ENCODE data around the gene EGFR.

Gene EGFR

GRCh38 chr7:54988516-54988915 lies 30.3 kb upstream of the EGFR start:
- Histone ChIP-seq H3K27ac (ENCODE audit: low read depth, low read length) (no peak overlapping the region), H3K4me1 (ENCODE audit: control insufficient read depth in 1 of 2, insufficient read depth in 2 of 2, low read length in 2 of 2) (peaks cover 0 to 4% of the 10 kb centered on the region in 2 donors), H3K9ac (ENCODE audit: low read depth in 1 of 2, low read length in 2 of 2) (no peak overlapping the region), H3K36me3 (ENCODE audit: control insufficient read depth in 1 of 2, insufficient read depth in 2 of 2, low read length in 2 of 2) (no peaks in the 10 kb centered on the region), H3K9me3 (ENCODE audit: control insufficient read depth in 1 of 2, low read length in 2 of 2) (no peaks in the 10 kb centered on the region), H3K4me3 (ENCODE audit: low read depth in 1 of 2, low read length in 2 of 2) (no peak overlapping the region), H3K27me3 (ENCODE audit: control insufficient read depth in 1 of 2, insufficient read depth in 2 of 2, low read length in 2 of 2) (no peaks in the 10 kb centered on the region)

- Histone ChIP-seq H3K9ac (ENCODE audit: low read depth in 1 of 2, low read length in 2 of 2) (no peak overlapping the region), H3K4me3 (ENCODE audit: low read depth in 1 of 2, low read length in 2 of 2) (no peak overlapping the region), H3K27ac (ENCODE audit: low read depth, low read length) (no peak overlapping the region), H3K4me1 (ENCODE audit: control insufficient read depth in 1 of 2, insufficient read depth in 2 of 2, low read length in 2 of 2) (peaks cover 0 to 4% of the 10 kb centered on the region in 2 donors), H3K36me3 (ENCODE audit: control insufficient read depth in 1 of 2, insufficient read depth in 2 of 2, low read length in 2 of 2) (no peaks in the 10 kb centered on the region), H3K27me3 (ENCODE audit: control insufficient read depth in 1 of 2, insufficient read depth in 2 of 2, low read length in 2 of 2) (no peaks in the 10 kb centered on the region), H3K9me3 (ENCODE audit: control insufficient read depth in 1 of 2, low read length in 2 of 2) (no peaks in the 10 kb centered on the region)
Observed at GRCh38 chr7:54989453-54990225, 29.2 kb upstream of the EGFR start.

- no peak overlapping the region for H3K4me3 ChIP-seq (ENCODE audit: low read depth in 1 of 2, low read length in 2 of 2)
- H3K4me1 ChIP-seq (ENCODE audit: control insufficient read depth in 1 of 2, insufficient read depth in 2 of 2, low read length in 2 of 2) = peaks cover 0 to 9% of the 10 kb centered on the region in 2 donors
- H3K9me3 ChIP-seq (ENCODE audit: control insufficient read depth in 1 of 2, low read length in 2 of 2) = no peaks in the 10 kb centered on the region
- H3K27me3 ChIP-seq (ENCODE audit: control insufficient read depth in 1 of 2, insufficient read depth in 2 of 2, low read length in 2 of 2) = no peaks in the 10 kb centered on the region
- H3K9ac ChIP-seq (ENCODE audit: low read depth in 1 of 2, low read length in 2 of 2) = no peak overlapping the region
- no peak overlapping the region for H3K27ac ChIP-seq (ENCODE audit: low read depth, low read length)
- H3K36me3 ChIP-seq (ENCODE audit: control insufficient read depth in 1 of 2, insufficient read depth in 2 of 2, low read length in 2 of 2) = no peaks in the 10 kb centered on the region
Observed at GRCh38 chr7:54991341-54991740, 27.5 kb upstream of the EGFR start.

DNA sequence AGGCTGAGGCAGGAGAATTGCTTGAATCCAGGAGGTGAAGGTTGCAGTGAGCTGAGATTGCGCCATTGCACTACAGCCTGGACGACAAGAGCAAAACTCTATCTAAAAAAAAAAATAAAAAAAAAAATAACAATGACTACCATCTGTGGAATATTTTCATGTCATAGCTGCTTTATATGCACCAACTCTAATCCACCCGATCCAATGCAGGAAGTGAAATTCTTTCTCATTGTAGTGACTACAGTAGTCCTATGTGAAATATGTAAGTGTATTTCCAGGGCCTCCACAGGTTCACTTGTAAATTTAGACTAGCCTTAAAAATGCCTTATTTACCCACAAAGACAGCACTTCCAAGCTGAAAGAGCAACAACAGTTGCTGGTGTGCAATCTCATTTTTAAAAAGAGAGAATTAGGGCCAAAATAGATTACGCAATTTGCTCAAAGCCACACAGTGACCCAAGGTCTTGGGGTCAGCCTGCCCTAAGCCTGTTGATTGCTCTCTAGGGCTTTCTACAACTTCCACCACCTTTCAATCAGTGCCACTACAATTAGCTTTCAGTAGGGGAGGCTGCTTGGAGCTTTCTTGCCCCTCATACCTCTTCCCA lies 25.8 kb upstream of the EGFR start:
- Histone ChIP-seq H3K9ac (ENCODE audit: low read depth in 1 of 2, low read length in 2 of 2) (no peak overlapping the region), H3K36me3 (ENCODE audit: control insufficient read depth in 1 of 2, insufficient read depth in 2 of 2, low read length in 2 of 2) (no peaks in the 10 kb centered on the region), H3K9me3 (ENCODE audit: control insufficient read depth in 1 of 2, low read length in 2 of 2) (no peaks in the 10 kb centered on the region), H3K4me1 (ENCODE audit: control insufficient read depth in 1 of 2, insufficient read depth in 2 of 2, low read length in 2 of 2) (peaks cover 0 to 6% of the 10 kb centered on the region in 2 donors), H3K4me3 (ENCODE audit: low read depth in 1 of 2, low read length in 2 of 2) (no peak overlapping the region), H3K27me3 (ENCODE audit: control insufficient read depth in 1 of 2, insufficient read depth in 2 of 2, low read length in 2 of 2) (no peaks in the 10 kb centered on the region), H3K27ac (ENCODE audit: low read depth, low read length) (no peak overlapping the region)

DNA sequence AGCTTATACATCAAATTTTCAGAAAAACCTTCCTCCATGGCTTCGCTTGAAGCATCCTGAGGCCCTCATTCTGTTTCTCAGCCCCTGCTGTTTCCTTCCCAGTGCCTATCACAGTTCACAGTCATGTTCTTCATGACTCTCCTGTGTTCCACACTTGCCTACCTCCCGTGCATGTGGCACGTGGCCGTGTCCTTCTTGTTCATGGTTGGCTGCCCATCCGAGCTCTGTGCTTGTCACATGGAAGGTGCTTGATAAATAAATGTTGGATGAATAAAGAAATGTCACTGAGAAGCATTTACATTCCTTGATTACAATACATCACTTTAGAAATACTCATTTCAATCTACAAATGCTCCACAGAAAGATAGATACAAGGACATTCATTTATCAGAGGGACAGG lies 23.7 kb upstream of the EGFR start:
- Histone ChIP-seq H3K9me3 (ENCODE audit: control insufficient read depth in 1 of 2, low read length in 2 of 2) (no peaks in the 10 kb centered on the region), H3K4me1 (ENCODE audit: control insufficient read depth in 1 of 2, insufficient read depth in 2 of 2, low read length in 2 of 2) (peaks cover 0 to 4% of the 10 kb centered on the region in 2 donors), H3K36me3 (ENCODE audit: control insufficient read depth in 1 of 2, insufficient read depth in 2 of 2, low read length in 2 of 2) (no peaks in the 10 kb centered on the region), H3K27me3 (ENCODE audit: control insufficient read depth in 1 of 2, insufficient read depth in 2 of 2, low read length in 2 of 2) (no peaks in the 10 kb centered on the region), H3K4me3 (ENCODE audit: low read depth in 1 of 2, low read length in 2 of 2) (no peak overlapping the region), H3K9ac (ENCODE audit: low read depth in 1 of 2, low read length in 2 of 2) (no peak overlapping the region), H3K27ac (ENCODE audit: low read depth, low read length) (no peak overlapping the region)

GRCh38 chr7:54995610-54996363 lies 23.0 kb upstream of the EGFR start:
- Histone ChIP-seq H3K27ac (ENCODE audit: low read depth, low read length) (no peak overlapping the region), H3K27me3 (ENCODE audit: control insufficient read depth in 1 of 2, insufficient read depth in 2 of 2, low read length in 2 of 2) (no peaks in the 10 kb centered on the region), H3K4me1 (ENCODE audit: control insufficient read depth in 1 of 2, insufficient read depth in 2 of 2, low read length in 2 of 2) (peaks cover 0 to 4% of the 10 kb centered on the region in 2 donors)

GRCh38 chr7:54996391-54996790 lies 22.4 kb upstream of the EGFR start:
- H3K9ac ChIP-seq (ENCODE audit: low read depth in 1 of 2, low read length in 2 of 2) = no peak overlapping the region
- no peaks in the 10 kb centered on the region for H3K27me3 ChIP-seq (ENCODE audit: control insufficient read depth in 1 of 2, insufficient read depth in 2 of 2, low read length in 2 of 2)
- no peak overlapping the region for H3K27ac ChIP-seq (ENCODE audit: low read depth, low read length)
- peaks cover 0 to 4% of the 10 kb centered on the region in 2 donors for H3K4me1 ChIP-seq (ENCODE audit: control insufficient read depth in 1 of 2, insufficient read depth in 2 of 2, low read length in 2 of 2)
- H3K9me3 ChIP-seq (ENCODE audit: control insufficient read depth in 1 of 2, low read length in 2 of 2) = no peaks in the 10 kb centered on the region
- no peaks in the 10 kb centered on the region for H3K36me3 ChIP-seq (ENCODE audit: control insufficient read depth in 1 of 2, insufficient read depth in 2 of 2, low read length in 2 of 2)
- H3K4me3 ChIP-seq (ENCODE audit: low read depth in 1 of 2, low read length in 2 of 2) = no peak overlapping the region

More at GRCh38 chr7:54995610-54996363, 23.0 kb upstream of the EGFR start:
- Histone ChIP-seq H3K4me3 (ENCODE audit: low read depth in 1 of 2, low read length in 2 of 2) (no peak overlapping the region), H3K36me3 (ENCODE audit: control insufficient read depth in 1 of 2, insufficient read depth in 2 of 2, low read length in 2 of 2) (no peaks in the 10 kb centered on the region), H3K9ac (ENCODE audit: low read depth in 1 of 2, low read length in 2 of 2) (no peak overlapping the region), H3K9me3 (ENCODE audit: control insufficient read depth in 1 of 2, low read length in 2 of 2) (no peaks in the 10 kb centered on the region)

DNA sequence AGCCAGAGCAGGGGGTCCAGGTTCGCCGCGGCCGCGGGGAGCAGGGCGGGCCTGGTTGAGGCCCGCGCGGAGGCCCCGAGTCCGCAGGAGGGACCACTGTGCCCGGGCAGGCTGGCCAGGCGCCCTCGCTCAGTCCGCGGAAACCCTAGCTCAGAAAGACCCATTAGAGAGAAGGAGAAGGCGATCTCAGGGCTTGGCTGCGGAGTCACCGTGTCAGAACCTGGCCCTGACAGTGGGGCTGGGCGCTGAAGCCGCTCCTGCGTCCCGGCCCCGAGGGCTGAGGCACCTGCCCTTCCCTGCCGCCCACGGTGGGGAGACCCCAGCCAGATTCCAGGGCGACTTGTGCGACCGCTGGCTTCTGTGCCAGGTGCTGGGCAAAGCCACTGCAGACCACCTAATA lies 14.2 kb upstream of the EGFR start:
- H3K27me3 ChIP-seq (ENCODE audit: control insufficient read depth in 1 of 2, insufficient read depth in 2 of 2, low read length in 2 of 2) = peaks cover 0 to 4% of the 10 kb centered on the region in 2 donors
- H3K9me3 ChIP-seq (ENCODE audit: control insufficient read depth in 1 of 2, low read length in 2 of 2) = no peaks in the 10 kb centered on the region
- no peaks in the 10 kb centered on the region for H3K36me3 ChIP-seq (ENCODE audit: control insufficient read depth in 1 of 2, insufficient read depth in 2 of 2, low read length in 2 of 2)
- H3K4me3 ChIP-seq (ENCODE audit: low read depth in 1 of 2, low read length in 2 of 2) = no peak overlapping the region
- H3K9ac ChIP-seq (ENCODE audit: low read depth in 1 of 2, low read length in 2 of 2) = no peak overlapping the region
- no peaks in the 10 kb centered on the region for H3K4me1 ChIP-seq (ENCODE audit: control insufficient read depth in 1 of 2, insufficient read depth in 2 of 2, low read length in 2 of 2)
- H3K27ac ChIP-seq (ENCODE audit: low read depth, low read length) = no peak overlapping the region

GRCh38 chr7:55005241-55005851 lies 13.5 kb upstream of the EGFR start:
- H3K27me3 ChIP-seq (ENCODE audit: control insufficient read depth in 1 of 2, insufficient read depth in 2 of 2, low read length in 2 of 2) = peaks cover 0 to 4% of the 10 kb centered on the region in 2 donors
- no peak overlapping the region for H3K27ac ChIP-seq (ENCODE audit: low read depth, low read length)

GRCh38 chr7:55006499-55006898 lies 12.3 kb upstream of the EGFR start:
- Histone ChIP-seq H3K27me3 (ENCODE audit: control insufficient read depth in 1 of 2, insufficient read depth in 2 of 2, low read length in 2 of 2) (peaks cover 0 to 4% of the 10 kb centered on the region in 2 donors), H3K9me3 (ENCODE audit: control insufficient read depth in 1 of 2, low read length in 2 of 2) (no peaks in the 10 kb centered on the region), H3K4me3 (ENCODE audit: low read depth in 1 of 2, low read length in 2 of 2) (no peak overlapping the region), H3K9ac (ENCODE audit: low read depth in 1 of 2, low read length in 2 of 2) (no peak overlapping the region), H3K27ac (ENCODE audit: low read depth, low read length) (no peak overlapping the region), H3K4me1 (ENCODE audit: control insufficient read depth in 1 of 2, insufficient read depth in 2 of 2, low read length in 2 of 2) (no peaks in the 10 kb centered on the region), H3K36me3 (ENCODE audit: control insufficient read depth in 1 of 2, insufficient read depth in 2 of 2, low read length in 2 of 2) (no peaks in the 10 kb centered on the region)

More at GRCh38 chr7:55005241-55005851, 13.5 kb upstream of the EGFR start:
- Histone ChIP-seq H3K4me1 (ENCODE audit: control insufficient read depth in 1 of 2, insufficient read depth in 2 of 2, low read length in 2 of 2) (no peaks in the 10 kb centered on the region), H3K36me3 (ENCODE audit: control insufficient read depth in 1 of 2, insufficient read depth in 2 of 2, low read length in 2 of 2) (no peaks in the 10 kb centered on the region), H3K9ac (ENCODE audit: low read depth in 1 of 2, low read length in 2 of 2) (no peak overlapping the region), H3K4me3 (ENCODE audit: low read depth in 1 of 2, low read length in 2 of 2) (no peak overlapping the region), H3K9me3 (ENCODE audit: control insufficient read depth in 1 of 2, low read length in 2 of 2) (no peaks in the 10 kb centered on the region)

Data from duodenal mucosa (tissue), 2 donors.